ENCODE data around the gene ZNF107.
A peak's percentile ranks its signal among the peaks of the same experiment; 100 is the strongest.

DNA sequence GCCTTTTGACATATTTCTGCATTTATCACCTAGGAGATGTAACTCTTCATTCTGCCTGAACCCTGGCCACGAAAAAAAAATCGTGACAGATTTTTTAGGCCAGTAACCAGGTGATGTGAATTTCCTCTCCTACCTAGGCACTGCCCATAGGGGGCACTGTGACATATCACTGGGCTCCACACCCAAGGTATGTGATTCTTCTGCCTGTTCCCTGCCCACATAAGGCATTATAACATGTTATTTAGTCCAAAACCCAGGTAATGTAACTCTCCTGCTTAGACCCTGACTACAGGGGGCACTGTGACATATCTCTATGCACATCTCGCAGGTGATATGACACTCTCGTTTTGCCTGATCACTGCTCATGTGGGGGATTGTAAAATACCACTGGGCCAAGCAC is 29.5 kb upstream of the ZNF107 start:
- TF ChIP-seq, protein P1, sequence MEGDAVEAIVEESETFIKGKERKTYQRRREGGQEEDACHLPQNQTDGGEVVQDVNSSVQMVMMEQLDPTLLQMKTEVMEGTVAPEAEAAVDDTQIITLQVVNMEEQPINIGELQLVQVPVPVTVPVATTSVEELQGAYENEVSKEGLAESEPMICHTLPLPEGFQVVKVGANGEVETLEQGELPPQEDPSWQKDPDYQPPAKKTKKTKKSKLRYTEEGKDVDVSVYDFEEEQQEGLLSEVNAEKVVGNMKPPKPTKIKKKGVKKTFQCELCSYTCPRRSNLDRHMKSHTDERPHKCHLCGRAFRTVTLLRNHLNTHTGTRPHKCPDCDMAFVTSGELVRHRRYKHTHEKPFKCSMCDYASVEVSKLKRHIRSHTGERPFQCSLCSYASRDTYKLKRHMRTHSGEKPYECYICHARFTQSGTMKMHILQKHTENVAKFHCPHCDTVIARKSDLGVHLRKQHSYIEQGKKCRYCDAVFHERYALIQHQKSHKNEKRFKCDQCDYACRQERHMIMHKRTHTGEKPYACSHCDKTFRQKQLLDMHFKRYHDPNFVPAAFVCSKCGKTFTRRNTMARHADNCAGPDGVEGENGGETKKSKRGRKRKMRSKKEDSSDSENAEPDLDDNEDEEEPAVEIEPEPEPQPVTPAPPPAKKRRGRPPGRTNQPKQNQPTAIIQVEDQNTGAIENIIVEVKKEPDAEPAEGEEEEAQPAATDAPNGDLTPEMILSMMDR (IDR thresholded peaks at IDR 0.05; ENCODE audit: low read depth, low read length), result peak; percentile 64
- TF ChIP-seq, protein P2, sequence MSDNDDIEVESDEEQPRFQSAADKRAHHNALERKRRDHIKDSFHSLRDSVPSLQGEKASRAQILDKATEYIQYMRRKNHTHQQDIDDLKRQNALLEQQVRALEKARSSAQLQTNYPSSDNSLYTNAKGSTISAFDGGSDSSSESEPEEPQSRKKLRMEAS (IDR thresholded peaks at IDR 0.05; ENCODE audit: low read depth, low read length), result no peak

All from NB4 (cell line).